Uterus (tissue), 2 donors: ENCODE data around the gene KCND3.

ENCODE experiments used
- CTCF ChIP-seq, 4 experiments: fragments of 200-600 bp in 2 of 4; fragments of 450-650 bp in 2 of 4; sonication (generic) in 2 of 4; IDR thresholded peaks; one replicate each; pipeline ENCODE4 v1.5.1; 2016 to 2019; ENCODE audit warnings: antibody characterized with exemption in 4 of 4, mild to moderate bottlenecking in 2 of 4, moderate library complexity in 1 of 4
- POLR2A ChIP-seq, 2 donors: fragments of 450-650 bp; IDR thresholded peaks; one replicate each; pipeline ENCODE4 v1.6.1; 2016; ENCODE audit warnings: antibody characterized with exemption in 2 of 2, mild to moderate bottlenecking in 1 of 2, moderate library complexity in 1 of 2

GRCh38 chr1:111928531-111928930, 60.9 kb downstream of the KCND3 start:
- no peak for TF ChIP-seq CTCF (IDR thresholded peaks at IDR 0.05)
- no peak for TF ChIP-seq POLR2A (IDR thresholded peaks at IDR 0.05)
